HEK293 (cell line): Measurements from ENCODE around the gene MFSD6L.

ENCODE experiments used
- ZNF274 ChIP-seq, 2 experiments: fragments of 200-500 bp in 1 of 2; fragments of 450-650 bp in 1 of 2; sonication (Bioruptor generic) in 1 of 2; formaldehyde crosslinking in 1 of 2; IDR thresholded peaks; 2 replicates each; pipeline versions ENCODE4 v1.5.1 to v1.6.1; 2014 to 2016; ENCODE audit warnings: borderline replicate concordance in 1 of 2, inconsistent platforms in 1 of 2, low read length in 1 of 2, missing biosample characterization in 1 of 2, missing genetic modification characterization in 1 of 2
- ZNF830 ChIP-seq: fragments of 450-650 bp; IDR thresholded peaks from 2 replicates; pipeline ENCODE4 v1.5.0; 2018; ENCODE audit warnings: missing biosample characterization, missing genetic modification characterization, low read depth, mild to moderate bottlenecking, moderate library complexity
- TF ChIP-seq, protein P1 (sequence below): fragments of 450-650 bp; formaldehyde crosslinking; optimal IDR thresholded peaks from 2 replicates; pipeline ENCODE3; 2016; ENCODE audit warnings: missing biosample characterization, mild to moderate bottlenecking, missing genetic modification characterization

DNA sequence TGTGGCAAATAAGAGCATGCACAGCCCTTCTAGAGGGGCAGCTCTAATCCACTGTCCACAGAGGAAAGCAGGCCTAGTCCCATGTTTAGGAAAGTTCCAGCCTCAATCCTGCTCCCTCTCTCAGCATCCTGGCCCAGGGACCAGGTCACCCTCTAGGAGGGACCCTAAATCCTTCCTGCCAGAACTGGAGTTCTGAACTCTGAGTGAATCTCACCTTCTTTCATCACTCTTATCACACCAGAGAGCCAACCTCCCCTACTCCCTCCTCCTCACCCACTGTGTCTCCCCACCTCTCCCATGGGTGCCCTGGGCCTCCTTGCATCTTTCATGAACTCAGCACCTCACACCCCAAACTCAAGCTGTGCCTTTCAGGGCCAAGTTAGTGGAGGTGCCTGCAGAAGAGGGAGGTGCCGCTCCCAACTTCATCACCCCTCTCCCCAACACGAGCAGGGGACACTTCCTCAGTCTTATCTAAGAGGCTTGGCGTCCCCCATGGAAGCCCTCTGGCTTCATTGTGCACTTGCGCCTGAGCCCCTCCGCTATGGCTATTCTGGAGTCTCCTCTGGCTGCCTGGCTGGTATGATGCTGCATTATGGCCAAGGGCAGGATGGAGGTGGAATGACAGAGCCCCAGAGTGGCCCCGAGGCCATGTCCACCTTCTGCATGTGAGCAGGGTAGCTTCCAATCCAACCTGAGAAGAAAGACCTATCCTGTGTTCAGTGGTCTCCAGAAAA, 36.6 kb upstream of the MFSD6L start:
- TF ChIP-seq ZNF830 (tag by site-specific recombination) (no peak), ZNF274 (IDR thresholded peaks at IDR 0.05; ENCODE audit: low read length) (no peak), ZNF274 (tag by site-specific recombination; IDR thresholded peaks at IDR 0.05; ENCODE audit: borderline replicate concordance) (no peak)
- TF ChIP-seq, protein P1, sequence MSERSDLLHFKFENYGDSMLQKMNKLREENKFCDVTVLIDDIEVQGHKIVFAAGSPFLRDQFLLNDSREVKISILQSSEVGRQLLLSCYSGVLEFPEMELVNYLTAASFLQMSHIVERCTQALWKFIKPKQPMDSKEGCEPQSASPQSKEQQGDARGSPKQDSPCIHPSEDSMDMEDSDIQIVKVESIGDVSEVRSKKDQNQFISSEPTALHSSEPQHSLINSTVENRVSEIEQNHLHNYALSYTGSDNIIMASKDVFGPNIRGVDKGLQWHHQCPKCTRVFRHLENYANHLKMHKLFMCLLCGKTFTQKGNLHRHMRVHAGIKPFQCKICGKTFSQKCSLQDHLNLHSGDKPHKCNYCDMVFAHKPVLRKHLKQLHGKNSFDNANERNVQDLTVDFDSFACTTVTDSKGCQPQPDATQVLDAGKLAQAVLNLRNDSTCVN (tag by site-specific recombination), result no peak
